Heart left ventricle (tissue), 13 donors: ENCODE measurements around the gene ACTR1A.

Source experiments
- CTCF ChIP-seq, 12 donors: fragments of 200-600 bp; sonication (generic) in 4 of 12; IDR thresholded peaks; one replicate each; pipeline versions ENCODE4 v1.5.0 to v1.8.0; 2018 to 2022; ENCODE audit warnings: antibody characterized with exemption in 12 of 12, mild to moderate bottlenecking in 5 of 12
- POLR2A ChIP-seq, 2 donors: fragments of 450-650 bp; IDR thresholded peaks; one replicate each; pipeline ENCODE4 v1.6.1; 2017; ENCODE audit warnings: antibody characterized with exemption in 2 of 2, mild to moderate bottlenecking in 2 of 2, moderate library complexity in 2 of 2
- donor health status: ischemic (EF 13 %, LVEDD 7.1; RV severe dilation, severe dysfunction).
- donor health status: DM: no; HTN: yes; CAD: no.
- donor health status: DM: no; HTN: no; CAD: no.
- donor health status: ischemic (EF 25% LVEDD 6.9; RV normal size, moderate dysfunction).
- donor health status: ischemic (EF 25% LVEDD 5.7; RV mildly dilated, moderate dysfunction).
- donor health status: ischemic (EF 35%, LVEDD 5.7; RV mildly dilated, moderate dysfunction).
- donor health status: nonischemic (EF 11% LVEDD 7.7; RV severe dilation, severe dysfunction).
- donor health status: DM: yes; HTN: yes; CAD: no.
- donor health status: PGD.
- donor health status: ischemic (EF 29% LVEDD 5.4; RV normal size, mild dysfunction).
- donor health status: nonischemic (EF 23%, LVEDD 6.1; RV moderate dilation, normal function).

GRCh38 chr10:102492344-102492939 is 10.1 kb downstream of the ACTR1A start:
- TF ChIP-seq CTCF (IDR thresholded peaks at IDR 0.05) (no peak), POLR2A (IDR thresholded peaks at IDR 0.05) (no peak)
